ENCODE measurements around the gene RHOH. TPM values are rescaled to one million over a fixed set of nuclear protein-coding genes. Genes with fewer than 3 reads are reported as not detected.

RHOH gene
- total and polyA plus RNA-seq, 9 of the 15 experiments (the other 6 are each of a cell fraction or from before 2014, with no cell fraction given), result 14.3 to 37.7 (median 23.2) TPM

DNA sequence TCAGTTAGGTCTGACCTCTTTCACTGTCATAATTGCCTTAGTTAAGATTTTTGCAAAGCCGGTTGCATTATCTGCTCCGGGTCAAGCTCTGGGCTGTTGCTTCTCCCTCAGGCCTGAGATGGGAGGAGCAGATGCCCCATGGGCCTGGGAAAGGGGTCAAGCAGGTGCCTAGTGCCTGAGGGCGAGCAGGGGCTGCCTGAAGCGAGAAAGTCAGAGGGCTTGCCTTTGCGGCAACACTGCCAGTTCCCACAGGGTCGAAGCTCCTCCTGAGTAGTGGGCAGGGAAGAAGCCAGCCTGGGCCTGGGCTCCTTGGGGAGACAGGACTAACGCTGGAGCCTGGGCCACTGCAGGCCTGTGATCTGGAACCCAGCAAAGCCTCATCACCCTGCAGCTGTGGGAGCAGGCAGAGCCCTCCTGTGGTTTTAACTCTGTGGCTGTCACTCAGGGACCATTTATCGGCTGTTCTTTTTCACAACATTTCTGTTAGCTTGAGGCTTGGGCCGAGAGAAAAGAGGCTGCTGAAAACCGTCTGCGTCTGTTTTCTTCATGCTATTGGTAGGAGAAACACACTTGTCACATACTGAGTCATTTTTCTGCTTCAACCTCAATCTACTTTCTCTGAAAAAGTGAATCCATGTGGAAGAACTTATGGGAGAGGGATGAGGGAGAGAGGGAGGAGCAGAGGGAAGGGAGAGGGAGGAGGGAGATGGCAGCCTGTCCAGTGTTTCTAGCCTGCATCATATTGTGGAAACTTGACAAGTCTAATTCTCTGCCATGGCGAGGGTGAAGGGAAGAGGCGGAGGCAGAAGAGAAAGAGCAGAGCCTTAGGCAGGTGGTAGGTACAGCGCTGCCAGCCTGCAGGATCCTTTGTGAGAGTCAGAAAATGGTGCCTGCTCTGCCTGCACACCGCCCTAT lies 68.4 kb downstream of the RHOH start (continued):
- TF ChIP-seq, protein P1, sequence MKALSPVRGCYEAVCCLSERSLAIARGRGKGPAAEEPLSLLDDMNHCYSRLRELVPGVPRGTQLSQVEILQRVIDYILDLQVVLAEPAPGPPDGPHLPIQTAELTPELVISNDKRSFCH (CRISPR knock-in tag; IDR thresholded peaks at IDR 0.05), result no peak
- TF ChIP-seq, protein P1 (tag; IDR thresholded peaks at IDR 0.05), result peak; percentile 42; the same call in 1 of the 2 replicates
- 0 out of 4 replicates have a peak, but pooled peaks of 1 of the 2 experiments have one; percentile 35 for TF ChIP-seq MAZ (CRISPR knock-in tag; conservative IDR thresholded peaks at IDR 0.05 in 1 of 2, IDR thresholded peaks at IDR 0.05 in 1 of 2)
- TF ChIP-seq, protein P2, sequence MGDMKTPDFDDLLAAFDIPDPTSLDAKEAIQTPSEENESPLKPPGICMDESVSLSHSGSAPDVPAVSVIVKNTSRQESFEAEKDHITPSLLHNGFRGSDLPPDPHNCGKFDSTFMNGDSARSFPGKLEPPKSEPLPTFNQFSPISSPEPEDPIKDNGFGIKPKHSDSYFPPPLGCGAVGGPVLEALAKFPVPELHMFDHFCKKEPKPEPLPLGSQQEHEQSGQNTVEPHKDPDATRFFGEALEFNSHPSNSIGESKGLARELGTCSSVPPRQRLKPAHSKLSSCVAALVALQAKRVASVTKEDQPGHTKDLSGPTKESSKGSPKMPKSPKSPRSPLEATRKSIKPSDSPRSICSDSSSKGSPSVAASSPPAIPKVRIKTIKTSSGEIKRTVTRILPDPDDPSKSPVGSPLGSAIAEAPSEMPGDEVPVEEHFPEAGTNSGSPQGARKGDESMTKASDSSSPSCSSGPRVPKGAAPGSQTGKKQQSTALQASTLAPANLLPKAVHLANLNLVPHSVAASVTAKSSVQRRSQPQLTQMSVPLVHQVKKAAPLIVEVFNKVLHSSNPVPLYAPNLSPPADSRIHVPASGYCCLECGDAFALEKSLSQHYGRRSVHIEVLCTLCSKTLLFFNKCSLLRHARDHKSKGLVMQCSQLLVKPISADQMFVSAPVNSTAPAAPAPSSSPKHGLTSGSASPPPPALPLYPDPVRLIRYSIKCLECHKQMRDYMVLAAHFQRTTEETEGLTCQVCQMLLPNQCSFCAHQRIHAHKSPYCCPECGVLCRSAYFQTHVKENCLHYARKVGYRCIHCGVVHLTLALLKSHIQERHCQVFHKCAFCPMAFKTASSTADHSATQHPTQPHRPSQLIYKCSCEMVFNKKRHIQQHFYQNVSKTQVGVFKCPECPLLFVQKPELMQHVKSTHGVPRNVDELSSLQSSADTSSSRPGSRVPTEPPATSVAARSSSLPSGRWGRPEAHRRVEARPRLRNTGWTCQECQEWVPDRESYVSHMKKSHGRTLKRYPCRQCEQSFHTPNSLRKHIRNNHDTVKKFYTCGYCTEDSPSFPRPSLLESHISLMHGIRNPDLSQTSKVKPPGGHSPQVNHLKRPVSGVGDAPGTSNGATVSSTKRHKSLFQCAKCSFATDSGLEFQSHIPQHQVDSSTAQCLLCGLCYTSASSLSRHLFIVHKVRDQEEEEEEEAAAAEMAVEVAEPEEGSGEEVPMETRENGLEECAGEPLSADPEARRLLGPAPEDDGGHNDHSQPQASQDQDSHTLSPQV (IDR thresholded peaks at IDR 0.05), result no peak
- TF ChIP-seq TEAD4 (IDR thresholded peaks at IDR 0.05; ENCODE audit: low read length), result peak; percentile 40; the same call in 1 of the 2 replicates
- no peak for TF ChIP-seq TEAD4 (CRISPR knock-in tag; IDR thresholded peaks at IDR 0.05; ENCODE audit: borderline replicate concordance)
- peak in 2 of 3 experiments; percentile 8 to 11; a peak in 1 of 6 replicates for TF ChIP-seq CTCF (IDR thresholded peaks at IDR 0.05 in 2 of 3, conservative IDR thresholded peaks at IDR 0.05 in 1 of 3; ENCODE audit: insufficient read depth in 2 of 3, low read depth in 1 of 3, low read length in 3 of 3)
- peak; percentile 14 for TF ChIP-seq HMGN3 (IDR thresholded peaks at IDR 0.05; ENCODE audit: borderline replicate concordance, extremely low read depth, insufficient read length, low read depth, low read length)
- no peak for TF ChIP-seq ELF1 (tag; IDR thresholded peaks at IDR 0.05)
- TF ChIP-seq TCF3 (CRISPR knock-in tag; IDR thresholded peaks at IDR 0.05), result peak; percentile 72
- peak; percentile 43; the same call in 1 of the 2 replicates for TF ChIP-seq ZNF584 (CRISPR knock-in tag; IDR thresholded peaks at IDR 0.05; ENCODE audit: low read depth)
- TF ChIP-seq ESRRA (IDR thresholded peaks at IDR 0.05; ENCODE audit: borderline replicate concordance, low read depth), result peak; percentile 67; the same call in 1 of the 2 replicates
- peak; percentile 46; the same call in 1 of the 2 replicates for TF ChIP-seq HDAC8 (tag; IDR thresholded peaks at IDR 0.05)
- peak; percentile 99 for TF ChIP-seq ZNF263 (CRISPR knock-in tag; IDR thresholded peaks at IDR 0.05; ENCODE audit: borderline replicate concordance)
- 0 out of 2 replicates have a peak, but pooled peaks have one; percentile 12 for TF ChIP-seq CXXC5 (CRISPR knock-in tag; IDR thresholded peaks at IDR 0.05)
- TF ChIP-seq ZNF778 (CRISPR knock-in tag; IDR thresholded peaks at IDR 0.05), result no peak
- TF ChIP-seq DEAF1 (CRISPR knock-in tag; IDR thresholded peaks at IDR 0.05), result no peak

All from K562 (cell line).